Measurements from ENCODE around the gene NOD2.

DNA sequence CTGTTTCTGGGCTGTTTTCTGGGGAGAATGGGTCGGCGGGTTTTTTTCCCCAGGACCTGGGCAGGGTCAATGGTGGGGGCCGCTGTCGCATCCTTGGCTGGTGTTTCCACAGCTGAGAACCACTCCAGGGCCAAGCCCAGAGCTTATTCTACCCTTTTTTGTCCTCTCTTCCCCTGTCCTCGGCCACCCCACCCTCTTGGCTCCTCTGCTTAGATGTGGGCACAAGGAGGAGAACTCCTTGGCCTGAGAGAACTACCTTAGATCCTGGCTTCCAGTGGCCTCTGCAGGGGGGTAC is 4.0 kb downstream of the NOD2 start:
- TF ChIP-seq, protein P1, sequence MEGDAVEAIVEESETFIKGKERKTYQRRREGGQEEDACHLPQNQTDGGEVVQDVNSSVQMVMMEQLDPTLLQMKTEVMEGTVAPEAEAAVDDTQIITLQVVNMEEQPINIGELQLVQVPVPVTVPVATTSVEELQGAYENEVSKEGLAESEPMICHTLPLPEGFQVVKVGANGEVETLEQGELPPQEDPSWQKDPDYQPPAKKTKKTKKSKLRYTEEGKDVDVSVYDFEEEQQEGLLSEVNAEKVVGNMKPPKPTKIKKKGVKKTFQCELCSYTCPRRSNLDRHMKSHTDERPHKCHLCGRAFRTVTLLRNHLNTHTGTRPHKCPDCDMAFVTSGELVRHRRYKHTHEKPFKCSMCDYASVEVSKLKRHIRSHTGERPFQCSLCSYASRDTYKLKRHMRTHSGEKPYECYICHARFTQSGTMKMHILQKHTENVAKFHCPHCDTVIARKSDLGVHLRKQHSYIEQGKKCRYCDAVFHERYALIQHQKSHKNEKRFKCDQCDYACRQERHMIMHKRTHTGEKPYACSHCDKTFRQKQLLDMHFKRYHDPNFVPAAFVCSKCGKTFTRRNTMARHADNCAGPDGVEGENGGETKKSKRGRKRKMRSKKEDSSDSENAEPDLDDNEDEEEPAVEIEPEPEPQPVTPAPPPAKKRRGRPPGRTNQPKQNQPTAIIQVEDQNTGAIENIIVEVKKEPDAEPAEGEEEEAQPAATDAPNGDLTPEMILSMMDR (IDR thresholded peaks at IDR 0.05; ENCODE audit: insufficient read depth, low read depth, low read length) = no peak
- TF ChIP-seq EZH2 (IDR thresholded peaks at IDR 0.05; ENCODE audit: insufficient read depth, low read length) = no peak

All from astrocyte (in vitro differentiated cells and primary cell).